Activated CD4-positive, alpha-beta T cell treated with anti-CD3 and anti-CD28 coated beads for 36 hours (primary cell): ENCODE results near the gene ZDBF2. TPM values are rescaled to one million over a fixed set of nuclear protein-coding genes. Genes with fewer than 3 reads are reported as not detected.
"Not testable (repeated sequence)": the region's sequence is repeated elsewhere in the genome, so short reads cannot be mapped to it uniquely, and the experiment has no call there.

Experiments
- ATAC-seq: fragments of 200-7000 bp; cut with Tn5 transposase; one replicate; pipeline ENCODE4 v1.10.0; 2021; ENCODE audit warnings: mild to moderate bottlenecking, moderate library complexity
- CTCF ChIA-PET: fragments of 350-600 bp; sonication (Branson Sonifier 250); formaldehyde crosslinking; loops from one replicate; lab custom pipeline; 2021; ENCODE audit warnings: antibody characterized with exemption; lab: Charles Lee
- POLR2A ChIA-PET: fragments of 350-600 bp; sonication (Branson Sonifier 250); formaldehyde crosslinking; loops from one replicate; lab custom pipeline; 2021; ENCODE audit warnings: antibody characterized with exemption, inconsistent platforms; lab: Charles Lee
- DNase-seq: peaks from one replicate; pipeline ENCODE4 v3.0.0-alpha.2; 2020
- H3K27ac Mint-ChIP-seq: one replicate; pipeline ENCODE4 v1.8.0; 2021; ENCODE audit warnings: mixed read lengths
- H3K27me3 Mint-ChIP-seq: one replicate; pipeline ENCODE4 v1.8.0; 2021; ENCODE audit warnings: mixed read lengths
- H3K36me3 Mint-ChIP-seq: one replicate; pipeline ENCODE4 v1.8.0; 2021; ENCODE audit warnings: low read depth, mixed read lengths
- H3K4me1 Mint-ChIP-seq: one replicate; pipeline ENCODE4 v1.8.0; 2021; ENCODE audit warnings: mixed read lengths
- H3K4me3 Mint-ChIP-seq: one replicate; pipeline ENCODE4 v1.8.0; 2021; ENCODE audit warnings: mild to moderate bottlenecking, moderate library complexity, mixed read lengths
- H3K9me3 Mint-ChIP-seq: one replicate; pipeline ENCODE4 v1.8.0; 2021; ENCODE audit warnings: low read depth, mixed read lengths
- intact Hi-C, 2 experiments: fragments of 100-400 bp; cut with DNase I in 1 of 2; cut with micrococcal nuclease in 1 of 2; formaldehyde crosslinking; loops; one replicate each; pipeline versions ENCODE4 v1.14.2 to v1.15.1; 2022 to 2024; cut with DNase I, micrococcal nuclease
- total RNA-seq, 2 experiments: library from RNA; stranded (reverse); gene quantifications; one replicate each; pipeline ENCODE4 v1.2.3, GENCODE V29; 2021

The ZDBF2 gene
- total RNA-seq, 2 experiments from 2014 or later: 11.7 to 13.4 TPM

DNA sequence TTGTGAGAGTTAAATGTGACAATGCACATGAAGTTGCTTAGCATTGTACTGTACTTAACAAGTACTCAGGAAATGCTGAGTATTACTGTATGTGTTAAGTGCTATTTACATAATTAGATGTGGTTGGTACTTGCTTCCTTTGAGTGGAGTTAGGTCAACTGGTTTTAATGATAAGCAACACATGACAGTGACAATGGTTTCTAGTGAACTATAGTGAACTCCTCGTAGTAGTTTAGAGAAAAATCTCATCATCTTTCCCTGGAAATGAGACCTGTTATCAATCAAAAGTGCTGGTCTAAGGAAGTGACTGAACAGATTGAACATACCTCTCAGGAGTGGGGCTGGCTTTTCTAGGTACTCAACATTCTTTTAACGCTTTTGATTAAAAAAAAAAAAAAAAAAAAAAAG is 29.2 kb upstream of the ZDBF2 start:
- no peaks in the 10 kb centered on the region for H3K9me3 Mint-ChIP-seq
- H3K4me1 Mint-ChIP-seq: peaks cover 3% of the 10 kb centered on the region
- no peak for DNase-seq
- POLR2A ChIA-PET: no interaction called here
- CTCF ChIA-PET: interaction anchor here (0.8 kb wide), 1 partner anchor 10 kb away, joined by 3 read pairs; no protein-coding TSS in a partner anchor
- no peak overlapping the region for H3K4me3 Mint-ChIP-seq
- H3K27me3 Mint-ChIP-seq: peaks cover 9% of the 10 kb centered on the region
- no peaks in the 10 kb centered on the region for H3K36me3 Mint-ChIP-seq
- intact Hi-C loops: no loop called here
- no peak for ATAC-seq
- no peak overlapping the region for H3K27ac Mint-ChIP-seq

DNA sequence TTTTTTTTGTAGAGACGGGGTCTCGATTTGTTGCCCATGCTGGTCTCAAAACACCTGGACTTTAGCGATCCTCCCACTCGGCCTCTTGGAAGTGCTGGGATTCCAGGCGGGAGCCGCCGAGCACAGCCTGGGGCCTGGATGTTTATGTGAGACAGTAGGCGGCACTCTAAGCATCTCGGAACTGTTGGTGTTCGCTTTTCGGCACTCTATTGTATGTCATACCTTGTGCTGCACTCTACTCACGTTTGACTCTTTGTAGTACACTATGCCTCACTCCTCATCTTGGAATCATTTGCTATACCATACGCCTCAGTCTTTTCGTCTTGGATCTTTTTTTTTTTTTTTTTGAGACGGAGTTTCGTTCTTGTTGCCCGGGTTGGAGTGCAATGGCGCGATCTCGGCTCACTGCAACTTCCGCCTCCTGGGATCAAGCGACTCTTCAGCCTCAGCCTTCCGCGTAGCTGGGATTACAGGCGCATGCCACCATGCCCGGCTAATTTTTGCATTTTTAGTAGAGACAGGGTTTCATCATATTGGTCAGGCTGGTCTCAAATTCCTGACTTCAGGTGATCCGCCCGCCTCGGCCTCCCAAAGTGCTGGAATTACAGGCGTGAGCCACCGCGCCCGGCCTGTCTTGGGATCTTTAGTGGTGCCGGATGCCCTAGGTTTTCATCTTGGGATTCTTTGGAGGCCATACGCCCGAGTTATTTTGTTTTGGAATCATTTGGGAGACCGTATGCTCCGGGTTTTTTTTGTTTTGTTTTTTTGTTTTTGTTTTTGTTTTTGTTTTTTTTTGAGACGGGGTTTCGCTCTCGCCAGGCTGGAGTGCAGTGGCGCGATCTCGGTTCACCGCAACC is 24.2 kb upstream of the ZDBF2 start:
- Mint-ChIP-seq H3K4me1 (peaks cover 5% of the 10 kb centered on the region), H3K27me3 (peaks cover 40% of the 10 kb centered on the region), H3K4me3 (peak overlapping the region; percentile 69), H3K27ac (no peak overlapping the region), H3K9me3 (peaks cover 9% of the 10 kb centered on the region), H3K36me3 (no peaks in the 10 kb centered on the region)
- POLR2A ChIA-PET: interaction anchor here (0.7 kb wide), 1 partner anchor 100 kb away, joined by 3 read pairs; no protein-coding TSS in a partner anchor
- peak; percentile 60 for ATAC-seq
- CTCF ChIA-PET: interaction anchor here (0.7 kb wide), 1 partner anchor 15 kb away, joined by 3 read pairs; no protein-coding TSS in a partner anchor
- DNase-seq: peak; percentile 30
- intact Hi-C loops: loop anchor here in 1 of 2 experiments (2.0 kb wide), 2 partner anchors 15 to 25 kb away; partner anchors contain the start of gene ZDBF2

DNA sequence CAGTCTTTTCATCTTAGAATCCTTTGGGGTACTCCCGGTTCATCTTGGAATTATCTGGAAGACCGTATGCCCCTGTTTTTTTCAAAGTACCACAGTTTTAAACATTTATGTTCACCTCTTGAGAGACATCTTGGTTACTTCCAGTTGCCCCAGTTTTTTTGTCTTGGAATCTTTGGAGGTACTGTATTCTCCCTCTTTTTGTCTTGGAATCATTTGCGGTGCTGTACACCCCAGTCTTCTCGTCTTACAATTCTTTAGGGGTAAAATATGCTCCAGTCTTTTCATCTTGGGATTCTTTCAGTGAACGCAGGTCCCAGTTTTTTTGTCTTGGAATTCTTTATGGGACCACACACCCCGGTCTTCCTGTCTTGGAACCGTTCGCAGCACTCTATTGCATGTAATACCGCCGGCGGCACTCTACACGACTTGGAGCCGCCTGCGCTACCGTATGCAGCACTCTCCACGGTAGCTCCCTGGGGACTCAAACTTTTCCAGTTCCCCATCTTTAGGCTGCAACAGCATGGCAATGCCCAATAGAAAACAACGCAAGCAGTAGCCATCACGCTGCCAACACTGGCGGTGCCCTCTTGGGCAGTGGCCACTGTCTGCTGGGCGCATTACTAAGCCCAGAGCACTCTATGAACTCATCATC is 21.2 kb upstream of the ZDBF2 start:
- H3K9me3 Mint-ChIP-seq: peaks cover 9% of the 10 kb centered on the region
- H3K36me3 Mint-ChIP-seq: no peaks in the 10 kb centered on the region
- H3K27me3 Mint-ChIP-seq: peaks cover 45% of the 10 kb centered on the region
- intact Hi-C loops: no loop called here
- no peak overlapping the region for H3K27ac Mint-ChIP-seq
- peaks cover 5% of the 10 kb centered on the region for H3K4me1 Mint-ChIP-seq
- ChIA-PET POLR2A (interaction anchor here (0.6 kb wide), 1 partner anchor 36 kb away, joined by 3 read pairs; no protein-coding TSS in a partner anchor), CTCF (no interaction called here)
- DNase-seq (no peak), ATAC-seq (no peak)
- no peak overlapping the region for H3K4me3 Mint-ChIP-seq

DNA sequence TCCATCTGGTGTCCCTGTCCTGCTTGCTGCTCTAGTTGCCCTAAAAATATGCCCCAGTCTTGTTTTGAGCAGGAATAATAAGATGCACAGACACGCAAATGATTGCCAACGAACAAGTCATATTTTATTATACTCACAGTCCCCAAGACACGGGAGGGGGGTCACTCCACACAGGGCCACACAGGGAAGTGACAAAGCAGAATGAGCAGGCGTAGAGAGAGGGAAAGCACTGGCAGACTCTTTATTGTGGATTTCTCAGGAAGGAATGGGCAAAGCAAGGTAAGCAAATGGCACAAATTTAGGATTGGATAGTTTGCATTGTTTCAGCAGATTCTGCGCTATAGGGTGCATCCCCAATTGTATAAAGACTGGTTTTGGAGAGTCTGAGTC is 20.7 kb upstream of the ZDBF2 start:
- ATAC-seq (no peak), DNase-seq (no peak)
- intact Hi-C loops: no loop called here
- H3K36me3 Mint-ChIP-seq: no peaks in the 10 kb centered on the region
- no peak overlapping the region for H3K4me3 Mint-ChIP-seq
- H3K27ac Mint-ChIP-seq: no peak overlapping the region
- H3K27me3 Mint-ChIP-seq: peaks cover 45% of the 10 kb centered on the region
- POLR2A ChIA-PET: no interaction called here
- CTCF ChIA-PET: no interaction called here
- peaks cover 9% of the 10 kb centered on the region for H3K9me3 Mint-ChIP-seq
- H3K4me1 Mint-ChIP-seq: peaks cover 5% of the 10 kb centered on the region

DNA sequence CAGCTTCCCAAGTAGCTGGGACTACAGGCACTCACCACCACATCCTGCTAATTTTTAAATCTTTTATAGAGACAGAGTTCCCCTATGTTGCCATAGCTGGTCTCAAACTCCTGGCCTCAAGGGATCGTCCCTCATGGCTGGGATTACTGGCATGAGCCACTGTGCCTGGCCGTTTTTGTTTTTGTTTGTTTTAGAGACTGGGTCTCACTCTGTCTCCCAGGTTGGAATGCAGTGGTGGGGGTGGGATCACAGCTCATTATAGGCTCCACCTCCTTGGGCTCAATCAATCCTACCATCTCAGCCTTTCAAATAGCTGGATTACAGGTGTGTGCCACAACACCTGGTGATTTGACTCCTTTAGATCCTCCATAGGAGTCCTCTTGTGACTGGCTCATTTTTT is 19.5 kb upstream of the ZDBF2 start:
- peaks cover 9% of the 10 kb centered on the region for H3K9me3 Mint-ChIP-seq
- peaks cover 48% of the 10 kb centered on the region for H3K27me3 Mint-ChIP-seq
- ATAC-seq (no peak), DNase-seq (no peak)
- POLR2A ChIA-PET: no interaction called here
- H3K4me1 Mint-ChIP-seq: peaks cover 5% of the 10 kb centered on the region
- CTCF ChIA-PET: interaction anchor here (0.8 to 0.9 kb wide), 2 partner anchors 9 to 10 kb away, joined by 3 read pairs; no protein-coding TSS in a partner anchor
- no peaks in the 10 kb centered on the region for H3K36me3 Mint-ChIP-seq
- intact Hi-C loops: no loop called here
- H3K4me3 Mint-ChIP-seq: no peak overlapping the region
- H3K27ac Mint-ChIP-seq: no peak overlapping the region

DNA sequence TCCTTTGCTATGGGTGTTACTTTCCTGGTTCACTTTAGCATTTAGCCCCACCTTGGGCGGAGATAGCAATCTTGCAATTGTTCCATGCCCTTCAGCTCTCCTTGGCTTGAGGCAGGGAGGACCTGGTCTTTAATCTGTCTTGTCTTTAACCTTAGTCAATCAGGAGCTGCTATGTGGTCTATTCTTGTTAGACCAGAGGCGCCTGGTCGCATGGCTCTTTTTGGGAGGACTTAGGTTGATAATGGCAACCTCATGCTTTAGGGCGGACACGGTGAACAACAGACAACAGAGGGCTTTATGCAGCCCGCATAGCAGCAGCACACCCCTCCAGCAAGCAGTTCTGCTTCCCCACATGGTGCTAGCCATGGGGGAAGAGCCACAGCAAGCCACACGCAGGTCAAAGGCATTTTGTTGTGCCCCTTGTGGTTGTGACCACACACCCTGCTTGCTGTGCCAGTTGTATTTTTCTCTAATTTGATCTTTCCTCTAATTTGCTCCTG is 17.7 kb upstream of the ZDBF2 start:
- Mint-ChIP-seq H3K27me3 (peaks cover 52% of the 10 kb centered on the region), H3K36me3 (no peaks in the 10 kb centered on the region), H3K4me1 (no peaks in the 10 kb centered on the region), H3K27ac (no peak overlapping the region), H3K9me3 (peaks cover 9% of the 10 kb centered on the region), H3K4me3 (no peak overlapping the region)
- intact Hi-C loops: no loop called here
- POLR2A ChIA-PET: no interaction called here
- DNase-seq (no peak), ATAC-seq (no peak)
- CTCF ChIA-PET: interaction anchor here (0.6 kb wide), 1 partner anchor 1080 kb away, joined by 3 read pairs; no protein-coding TSS in a partner anchor

DNA sequence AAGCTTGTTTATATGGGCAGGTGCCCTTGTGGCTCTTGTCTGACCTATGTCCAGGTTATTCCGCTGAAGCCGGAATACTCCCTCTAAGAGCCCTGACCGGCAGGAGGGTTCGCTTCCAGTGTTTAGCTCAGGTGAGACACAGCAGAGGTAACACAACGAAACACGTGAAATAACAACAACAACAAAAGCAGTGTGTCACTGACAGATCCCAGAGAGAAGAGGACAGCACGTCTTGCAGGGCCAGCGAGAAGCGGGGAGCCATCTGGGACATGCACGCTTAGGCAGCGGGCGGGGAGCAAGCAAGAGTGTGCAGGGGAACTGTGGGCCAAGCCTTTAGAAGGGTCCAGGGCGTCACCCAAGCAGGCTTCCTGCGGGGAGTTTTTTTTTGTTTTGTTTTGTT is 17.1 kb upstream of the ZDBF2 start:
- H3K4me3 Mint-ChIP-seq: no peak overlapping the region
- no peaks in the 10 kb centered on the region for H3K36me3 Mint-ChIP-seq
- peaks cover 8% of the 10 kb centered on the region for H3K9me3 Mint-ChIP-seq
- DNase-seq (no peak), ATAC-seq (no peak)
- ChIA-PET POLR2A (no interaction called here), CTCF (interaction anchor here (0.6 to 0.7 kb wide), 2 partner anchors 499 to 1081 kb away, joined by 3 read pairs; no protein-coding TSS in a partner anchor)
- peaks cover 50% of the 10 kb centered on the region for H3K27me3 Mint-ChIP-seq
- intact Hi-C loops: no loop called here
- H3K27ac Mint-ChIP-seq: no peak overlapping the region
- no peaks in the 10 kb centered on the region for H3K4me1 Mint-ChIP-seq

DNA sequence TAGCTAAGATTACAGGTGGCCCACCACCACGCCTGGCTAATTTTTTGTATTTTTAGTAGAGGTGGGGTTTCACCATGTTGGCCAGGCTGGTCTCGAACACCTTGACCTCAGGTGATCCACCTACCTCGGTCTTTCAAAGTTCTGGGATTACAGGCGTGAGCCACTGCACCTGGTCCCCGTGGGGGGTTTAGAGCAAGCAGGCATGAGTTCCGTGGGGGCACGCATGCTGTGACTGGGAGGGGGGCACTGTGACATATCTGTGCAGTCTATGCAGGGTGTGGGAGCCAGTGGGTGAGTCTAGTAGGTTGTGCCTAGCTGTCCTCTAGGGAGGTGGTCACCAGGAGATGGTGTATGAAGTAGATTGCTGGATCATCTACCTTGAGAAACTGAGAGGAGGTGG is 16.6 kb upstream of the ZDBF2 start:
- DNase-seq (no peak), ATAC-seq (no peak)
- intact Hi-C loops: no loop called here
- ChIA-PET POLR2A (no interaction called here), CTCF (interaction anchor here (0.7 kb wide), 1 partner anchor 498 kb away, joined by 3 read pairs; no protein-coding TSS in a partner anchor)
- Mint-ChIP-seq H3K27me3 (peaks cover 50% of the 10 kb centered on the region), H3K36me3 (no peaks in the 10 kb centered on the region), H3K4me3 (no peak overlapping the region), H3K4me1 (no peaks in the 10 kb centered on the region), H3K9me3 (peaks cover 3% of the 10 kb centered on the region), H3K27ac (no peak overlapping the region)

DNA sequence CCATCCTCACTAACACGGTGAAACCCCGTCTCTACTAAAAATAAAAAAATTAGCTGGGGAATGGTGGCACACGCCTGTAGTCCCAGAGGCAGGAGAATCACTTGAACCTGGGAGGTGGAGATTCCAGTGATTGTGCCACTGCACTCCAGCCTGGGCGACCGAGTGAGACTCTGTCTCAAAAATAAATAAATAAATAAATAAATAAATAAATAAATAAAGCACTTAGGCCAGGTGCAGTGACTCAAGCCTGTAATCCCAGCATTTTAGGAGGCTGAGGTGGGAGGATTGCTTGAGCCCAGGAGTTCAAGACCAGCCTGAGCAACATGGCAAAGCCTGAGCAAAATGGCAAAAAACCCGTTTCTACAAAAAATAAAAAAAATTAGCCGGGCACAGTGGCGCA is 15.8 kb upstream of the ZDBF2 start:
- H3K9me3 Mint-ChIP-seq, H3K4me3 Mint-ChIP-seq, DNase-seq, H3K36me3 Mint-ChIP-seq, intact Hi-C loops, H3K27ac Mint-ChIP-seq, H3K4me1 Mint-ChIP-seq, ATAC-seq, CTCF ChIA-PET, POLR2A ChIA-PET: not testable (repeated sequence)
- H3K27me3 Mint-ChIP-seq: peaks cover 50% of the 10 kb centered on the region

DNA sequence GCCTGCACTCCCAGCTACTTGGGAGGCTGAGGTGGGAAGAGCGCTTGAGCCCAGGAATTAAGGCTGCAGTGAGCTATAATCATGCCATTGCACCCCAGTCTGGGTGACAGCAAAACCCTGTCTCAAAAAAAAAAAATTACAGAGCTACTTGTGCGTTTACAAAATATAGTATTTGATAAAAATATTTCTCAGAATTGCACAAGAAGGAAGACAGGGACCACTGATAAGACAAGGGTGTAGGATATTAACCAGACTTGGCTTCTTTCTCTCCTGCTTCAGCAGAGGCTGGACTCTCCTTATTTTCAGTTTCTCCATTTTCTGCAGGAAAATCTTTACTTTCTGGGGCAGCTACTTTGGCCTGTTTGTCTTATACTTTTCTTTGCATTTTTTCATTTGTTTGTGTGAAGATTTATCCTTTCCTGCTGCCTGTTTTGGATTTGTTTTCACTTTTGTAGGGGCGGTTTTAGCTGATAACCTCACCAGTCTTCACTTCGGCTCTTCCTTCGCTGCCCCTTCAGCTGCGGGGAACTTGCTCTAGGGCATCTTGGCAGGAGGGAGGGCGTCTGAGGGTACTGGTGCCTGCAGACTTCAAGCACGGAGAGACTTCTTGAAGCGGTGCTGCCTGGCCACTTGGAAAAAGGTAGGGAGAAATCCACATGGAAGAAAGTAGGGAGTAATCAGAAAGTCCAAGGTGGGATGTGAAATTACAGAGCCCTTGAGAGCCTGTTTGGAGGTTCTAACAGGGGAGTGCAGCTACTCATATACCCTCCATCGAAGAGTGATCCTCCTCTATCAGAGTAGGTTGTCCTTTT is 14.9 kb upstream of the ZDBF2 start:
- intact Hi-C loops: loop anchor here in 1 of 2 experiments (5.0 kb wide), 1 partner anchor 97 kb away; no protein-coding TSS in a partner anchor
- no peak overlapping the region for H3K27ac Mint-ChIP-seq
- no peak overlapping the region for H3K4me3 Mint-ChIP-seq
- H3K27me3 Mint-ChIP-seq: peaks cover 52% of the 10 kb centered on the region
- ATAC-seq (no peak), DNase-seq (no peak)
- peaks cover 3% of the 10 kb centered on the region for H3K4me1 Mint-ChIP-seq
- no peaks in the 10 kb centered on the region for H3K36me3 Mint-ChIP-seq
- ChIA-PET POLR2A (no interaction called here), CTCF (interaction anchor here (0.7 to 1.1 kb wide), 6 partner anchors 13 to 1259 kb away, joined by 3 to 4 read pairs (median 3); no protein-coding TSS in a partner anchor)
- no peaks in the 10 kb centered on the region for H3K9me3 Mint-ChIP-seq
